ENCODE data around the gene HSPB9. TPM values are rescaled to one million over a fixed set of nuclear protein-coding genes. Genes with fewer than 3 reads are reported as not detected.

The HSPB9 gene
- total RNA-seq, 1 experiment from 2014 or later: not detected

- no peak for DNase-seq (ENCODE audit: low spot score)
- BruUV-seq (replicated peaks): no TSS peak
- intact Hi-C loops (cut with micrococcal nuclease; ENCODE audit: unreplicated experiment): no loop called here
Observed at GRCh38 chr17:42132941-42133340, 10.3 kb downstream of the HSPB9 start.

GRCh38 chr17:42133461-42134041, 10.9 kb downstream of the HSPB9 start:
- BruUV-seq (replicated peaks): no TSS peak
- Histone ChIP-seq H3K4me1 (ENCODE audit: insufficient read depth, low read length, poor library complexity, severe bottlenecking) (no peaks in the 10 kb centered on the region), H3K27me3 (replicated peaks; ENCODE audit: insufficient read depth, low read depth, low read length, poor library complexity) (no peaks in the 10 kb centered on the region), H3K36me3 (ENCODE audit: insufficient read depth, low read length, poor library complexity, severe bottlenecking) (no peaks in the 10 kb centered on the region), H3K4me3 (ENCODE audit: low read depth, low read length, poor library complexity, severe bottlenecking) (no peak overlapping the region), H3K27ac (ENCODE audit: low read depth, low read length, poor library complexity, severe bottlenecking) (no peak overlapping the region), H3K9me3 (ENCODE audit: low read depth, low read length, poor library complexity, severe bottlenecking) (no peaks in the 10 kb centered on the region)
- intact Hi-C loops (cut with micrococcal nuclease; ENCODE audit: unreplicated experiment): no loop called here
- DNase-seq (ENCODE audit: low spot score): no peak
- CTCF ChIA-PET: no interaction called here
- TF ChIP-seq EZH2 (IDR thresholded peaks at IDR 0.05; ENCODE audit: borderline replicate concordance, low read depth, low read length, poor library complexity, severe bottlenecking): no peak
- TF ChIP-seq CTCF (conservative IDR thresholded peaks at IDR 0.05; ENCODE audit: low read depth, low read length): no peak
- POLR2A ChIA-PET (ENCODE audit: low non-redundant PET): no interaction called here

More at GRCh38 chr17:42132941-42133340, 10.3 kb downstream of the HSPB9 start:
- H3K27me3 ChIP-seq (replicated peaks; ENCODE audit: insufficient read depth, low read depth, low read length, poor library complexity): no peaks in the 10 kb centered on the region
- H3K36me3 ChIP-seq (ENCODE audit: insufficient read depth, low read length, poor library complexity, severe bottlenecking): no peaks in the 10 kb centered on the region
- ChIA-PET CTCF (no interaction called here), POLR2A (ENCODE audit: low non-redundant PET) (no interaction called here)
- no peaks in the 10 kb centered on the region for H3K9me3 ChIP-seq (ENCODE audit: low read depth, low read length, poor library complexity, severe bottlenecking)
- TF ChIP-seq CTCF (conservative IDR thresholded peaks at IDR 0.05; ENCODE audit: low read depth, low read length): no peak
- no peak for TF ChIP-seq EZH2 (IDR thresholded peaks at IDR 0.05; ENCODE audit: borderline replicate concordance, low read depth, low read length, poor library complexity, severe bottlenecking)
- no peaks in the 10 kb centered on the region for H3K4me1 ChIP-seq (ENCODE audit: insufficient read depth, low read length, poor library complexity, severe bottlenecking)
- H3K27ac ChIP-seq (ENCODE audit: low read depth, low read length, poor library complexity, severe bottlenecking): no peak overlapping the region
- H3K4me3 ChIP-seq (ENCODE audit: low read depth, low read length, poor library complexity, severe bottlenecking): no peak overlapping the region

- no peaks in the 10 kb centered on the region for H3K36me3 ChIP-seq (ENCODE audit: insufficient read depth, low read length, poor library complexity, severe bottlenecking)
- H3K9me3 ChIP-seq (ENCODE audit: low read depth, low read length, poor library complexity, severe bottlenecking): no peaks in the 10 kb centered on the region
- H3K27ac ChIP-seq (ENCODE audit: low read depth, low read length, poor library complexity, severe bottlenecking): no peak overlapping the region
- POLR2A ChIA-PET (ENCODE audit: low non-redundant PET): no interaction called here
- no peaks in the 10 kb centered on the region for H3K4me1 ChIP-seq (ENCODE audit: insufficient read depth, low read length, poor library complexity, severe bottlenecking)
- intact Hi-C loops (cut with micrococcal nuclease; ENCODE audit: unreplicated experiment): no loop called here
- DNase-seq (ENCODE audit: low spot score): no peak
- TF ChIP-seq EZH2 (IDR thresholded peaks at IDR 0.05; ENCODE audit: borderline replicate concordance, low read depth, low read length, poor library complexity, severe bottlenecking) (no peak), CTCF (conservative IDR thresholded peaks at IDR 0.05; ENCODE audit: low read depth, low read length) (no peak)
- no TSS peak for BruUV-seq (replicated peaks)
- H3K4me3 ChIP-seq (ENCODE audit: low read depth, low read length, poor library complexity, severe bottlenecking): no peak overlapping the region
- CTCF ChIA-PET: no interaction called here
- no peaks in the 10 kb centered on the region for H3K27me3 ChIP-seq (replicated peaks; ENCODE audit: insufficient read depth, low read depth, low read length, poor library complexity)
Observed at GRCh38 chr17:42135151-42135550, 12.5 kb downstream of the HSPB9 start.
